ENCODE measurements around the gene KIAA0513.

The KIAA0513 gene

DNA sequence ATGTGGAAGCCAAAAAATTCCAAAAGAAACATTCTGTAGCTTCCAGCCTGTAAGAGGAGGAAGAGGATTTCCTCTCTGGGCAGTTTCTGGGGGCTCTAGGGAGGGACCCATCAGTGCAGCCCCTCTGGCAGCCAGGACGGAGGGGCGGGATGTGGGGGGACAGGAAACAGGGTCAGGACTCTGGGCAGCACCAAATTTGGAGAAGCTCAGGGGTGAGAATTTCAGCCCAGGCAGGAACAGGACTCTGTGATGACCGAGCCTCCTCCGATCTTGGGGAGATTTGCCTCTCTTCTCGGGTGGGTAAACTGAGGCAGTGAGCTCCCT, 103.1 kb downstream of the KIAA0513 start:
- TF ChIP-seq CTCF (IDR thresholded peaks at IDR 0.05; ENCODE audit: low read depth, low read length) (no peak), POLR2A (IDR thresholded peaks at IDR 0.05; ENCODE audit: extremely low read depth, insufficient read length) (no peak), MYC (IDR thresholded peaks at IDR 0.05; ENCODE audit: low read depth, low read length) (no peak)
- TF ChIP-seq, protein P1, sequence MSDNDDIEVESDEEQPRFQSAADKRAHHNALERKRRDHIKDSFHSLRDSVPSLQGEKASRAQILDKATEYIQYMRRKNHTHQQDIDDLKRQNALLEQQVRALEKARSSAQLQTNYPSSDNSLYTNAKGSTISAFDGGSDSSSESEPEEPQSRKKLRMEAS (IDR thresholded peaks at IDR 0.05; ENCODE audit: low read depth, low read length) = no peak
- no peak for DNase-seq (ENCODE audit: low read depth)
- H3K4me3 ChIP-seq (ENCODE audit: low read depth, low read length) = no peak overlapping the region

DNA sequence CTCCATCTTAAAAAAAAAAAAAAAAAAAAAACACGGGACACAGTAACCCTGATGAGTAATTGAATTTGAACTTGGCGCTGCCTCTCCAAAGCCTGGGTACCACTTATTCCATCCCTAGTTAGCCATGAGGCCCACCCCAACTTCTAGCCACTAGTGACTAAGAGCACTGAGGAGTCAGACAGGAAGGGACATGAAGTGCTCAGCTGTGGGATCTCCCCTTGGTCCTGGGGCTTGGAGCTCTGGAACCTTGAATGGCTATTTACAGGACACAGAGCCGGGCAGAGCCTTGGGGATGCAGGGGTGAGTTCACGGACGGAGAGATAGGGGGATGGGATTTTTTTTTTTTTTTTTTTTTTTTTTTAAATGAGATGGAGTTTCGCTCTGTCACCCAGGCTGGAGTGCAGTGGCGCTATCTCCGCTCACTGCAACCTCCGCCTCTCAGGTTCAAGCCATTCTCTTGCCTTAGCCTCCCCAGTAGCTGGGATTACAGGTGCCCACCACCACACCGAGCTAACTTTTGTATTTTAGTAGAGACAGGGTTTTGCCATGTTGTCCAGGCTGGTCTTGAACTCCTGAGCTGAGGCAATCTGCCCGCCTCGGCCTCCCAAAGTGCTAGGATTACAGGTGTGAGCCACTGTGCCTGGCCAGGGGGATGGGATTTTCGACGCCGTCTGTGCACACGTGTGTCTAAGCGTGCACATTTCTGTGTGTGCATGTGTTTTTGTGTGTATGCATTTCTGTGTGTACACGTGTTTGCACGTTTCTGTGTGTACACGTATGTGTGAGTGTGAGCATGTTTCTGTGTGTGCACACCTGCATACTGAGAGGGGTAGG, 105.1 kb downstream of the KIAA0513 start:
- TF ChIP-seq MYC (IDR thresholded peaks at IDR 0.05; ENCODE audit: low read depth, low read length) = no peak
- TF ChIP-seq CTCF (IDR thresholded peaks at IDR 0.05; ENCODE audit: low read depth, low read length) = no peak
- TF ChIP-seq, protein P1 (IDR thresholded peaks at IDR 0.05; ENCODE audit: low read depth, low read length) = no peak
- no peak for TF ChIP-seq POLR2A (IDR thresholded peaks at IDR 0.05; ENCODE audit: extremely low read depth, insufficient read length)
- DNase-seq (ENCODE audit: low read depth) = no peak
- H3K4me3 ChIP-seq (ENCODE audit: low read depth, low read length) = no peak overlapping the region

- TF ChIP-seq CTCF (IDR thresholded peaks at IDR 0.05; ENCODE audit: low read depth, low read length) (no peak), MYC (IDR thresholded peaks at IDR 0.05; ENCODE audit: low read depth, low read length) (no peak), POLR2A (IDR thresholded peaks at IDR 0.05; ENCODE audit: extremely low read depth, insufficient read length) (no peak)
- TF ChIP-seq, protein P1 (IDR thresholded peaks at IDR 0.05; ENCODE audit: low read depth, low read length) = no peak
- H3K4me3 ChIP-seq (ENCODE audit: low read depth, low read length) = no peak overlapping the region
- no peak for DNase-seq (ENCODE audit: low read depth)
Observed at GRCh38 chr16:85133290-85133599, 105.7 kb downstream of the KIAA0513 start.

GRCh38 chr16:85134076-85134788, 106.6 kb downstream of the KIAA0513 start:
- H3K4me3 ChIP-seq (ENCODE audit: low read depth, low read length) = no peak overlapping the region
- TF ChIP-seq CTCF (IDR thresholded peaks at IDR 0.05; ENCODE audit: low read depth, low read length) (no peak), MYC (IDR thresholded peaks at IDR 0.05; ENCODE audit: low read depth, low read length) (no peak), POLR2A (IDR thresholded peaks at IDR 0.05; ENCODE audit: extremely low read depth, insufficient read length) (no peak)
- TF ChIP-seq, protein P1 (IDR thresholded peaks at IDR 0.05; ENCODE audit: low read depth, low read length) = no peak
- no peak for DNase-seq (ENCODE audit: low read depth)

DNA sequence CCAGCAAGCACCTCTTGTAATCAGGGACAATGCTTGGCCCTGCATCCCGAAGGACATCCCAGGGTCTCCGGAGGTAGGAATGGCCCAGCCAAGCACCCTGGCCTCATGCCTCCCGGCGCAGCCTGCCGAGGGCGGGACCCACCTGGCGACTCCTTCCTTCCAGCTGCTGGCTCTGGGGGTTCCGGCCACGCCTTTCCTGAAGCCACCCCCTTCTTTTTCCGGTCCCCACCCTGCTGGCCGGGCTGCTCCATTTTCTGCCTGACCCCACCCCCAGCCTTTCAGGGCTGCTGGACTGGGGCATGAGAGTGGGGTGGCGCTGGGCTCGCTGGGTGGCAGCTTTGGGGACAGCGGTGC, 107.2 kb downstream of the KIAA0513 start:
- H3K4me3 ChIP-seq (ENCODE audit: low read depth, low read length) = no peak overlapping the region
- no peak for DNase-seq (ENCODE audit: low read depth)
- TF ChIP-seq POLR2A (IDR thresholded peaks at IDR 0.05; ENCODE audit: extremely low read depth, insufficient read length) (no peak), CTCF (IDR thresholded peaks at IDR 0.05; ENCODE audit: low read depth, low read length) (no peak), MYC (IDR thresholded peaks at IDR 0.05; ENCODE audit: low read depth, low read length) (no peak)
- TF ChIP-seq, protein P1 (IDR thresholded peaks at IDR 0.05; ENCODE audit: low read depth, low read length) = no peak
